Measurements from ENCODE around the gene IL1RAPL1.
"Not testable (repeated sequence)": the region's sequence is repeated elsewhere in the genome, so short reads cannot be mapped to it uniquely, and the experiment has no call there.

The IL1RAPL1 gene

DNA sequence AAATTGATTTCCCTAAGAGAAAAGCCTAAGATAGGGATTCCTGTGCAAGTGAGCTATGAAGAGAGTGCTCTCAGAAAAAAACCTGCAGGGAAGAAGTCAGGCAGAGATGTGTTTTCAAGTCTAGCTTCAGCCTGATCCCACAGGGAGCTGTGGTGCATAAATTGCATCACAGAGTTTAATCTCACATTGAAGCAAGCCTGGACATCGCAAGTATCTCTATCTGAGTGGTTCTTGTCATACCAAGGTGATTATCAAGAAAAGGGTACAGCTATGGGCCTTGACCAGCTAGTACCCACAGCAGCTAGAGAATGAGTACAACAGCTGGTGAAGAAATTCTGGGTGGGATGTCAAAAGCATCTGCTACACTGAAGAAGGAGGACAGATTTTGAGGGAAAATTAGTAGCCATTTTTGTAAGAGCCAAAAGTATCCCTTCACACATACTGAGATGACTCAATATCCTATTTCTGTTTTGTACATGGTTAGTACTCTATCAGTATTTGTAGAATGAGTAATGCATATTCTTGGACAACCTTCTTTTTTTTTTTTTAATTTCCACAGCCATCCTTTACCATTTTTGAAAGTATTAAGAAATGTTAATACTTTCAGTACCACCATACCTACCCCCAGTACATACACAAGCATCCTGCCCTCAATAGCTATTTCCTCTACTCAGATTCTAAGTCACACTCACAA lies 708.9 kb downstream of the IL1RAPL1 start:
- DNase-seq: no peak

DNA sequence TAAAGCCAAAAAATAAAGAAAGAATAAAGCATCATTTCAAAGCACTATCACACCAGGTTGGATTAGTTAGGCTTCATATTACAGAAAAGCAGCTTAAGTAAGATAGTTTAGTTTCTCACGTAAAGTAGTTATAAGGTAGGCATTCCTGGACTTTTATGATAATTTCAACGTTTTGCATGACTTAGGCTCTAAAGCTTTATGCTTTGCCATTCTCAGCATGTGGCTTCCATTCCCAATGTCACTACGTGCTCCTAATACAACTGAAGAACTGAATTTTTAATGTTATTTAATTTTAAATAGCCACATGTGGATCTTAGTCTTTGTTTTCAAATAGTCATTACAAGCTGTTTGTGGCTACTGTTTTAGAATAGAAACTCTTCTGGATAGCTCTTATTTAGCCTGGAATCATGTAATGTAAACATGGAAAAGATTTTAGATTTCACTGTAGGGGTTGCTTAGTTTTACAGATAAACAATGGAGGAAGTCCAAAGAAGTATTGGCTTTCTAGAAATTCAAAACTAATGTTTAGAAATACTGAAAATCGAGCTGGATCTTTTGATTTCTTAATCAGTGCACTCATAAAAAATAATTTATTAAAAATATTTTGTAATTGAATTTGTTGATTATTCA lies 710.0 kb downstream of the IL1RAPL1 start:
- no peak for DNase-seq

DNA sequence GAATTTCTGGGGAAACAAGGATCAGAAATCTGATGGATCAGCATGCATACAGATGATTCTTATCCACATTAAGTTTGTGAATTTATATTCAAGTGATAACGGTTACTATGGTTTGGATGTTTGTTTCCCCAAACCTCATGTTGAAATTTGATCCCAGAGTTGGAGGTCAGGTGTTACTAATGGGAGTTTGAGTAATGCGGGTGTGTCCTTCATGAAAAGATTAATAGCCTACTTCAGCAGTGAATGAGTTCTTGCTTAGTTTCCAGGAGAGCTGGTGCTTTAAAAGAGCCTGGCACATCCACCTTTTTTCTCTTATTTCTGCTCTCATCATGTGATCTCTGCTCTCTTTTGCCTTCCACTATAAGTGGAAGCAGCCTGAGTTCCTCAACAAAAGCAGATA lies 712.4 kb downstream of the IL1RAPL1 start:
- DNase-seq: no peak

DNA sequence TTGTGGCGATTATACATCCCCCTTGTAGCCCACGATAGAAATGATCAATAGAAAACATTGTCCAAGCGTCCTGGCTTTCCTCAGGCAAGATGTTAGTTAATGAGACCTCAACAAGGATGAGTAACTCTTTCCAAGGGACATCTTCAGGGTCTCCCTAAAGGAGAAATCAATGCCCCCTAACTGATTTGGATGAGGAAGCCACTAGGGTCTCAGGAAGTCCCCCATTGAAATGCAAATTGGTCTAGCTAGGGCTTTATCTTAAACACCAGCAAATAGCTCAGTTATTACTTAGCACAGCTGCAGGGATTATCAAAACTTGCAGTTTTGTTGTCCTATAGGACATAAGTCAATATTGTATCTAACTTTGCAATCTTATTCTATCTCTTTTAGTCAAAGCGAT lies 721.5 kb downstream of the IL1RAPL1 start:
- no peak for DNase-seq

DNA sequence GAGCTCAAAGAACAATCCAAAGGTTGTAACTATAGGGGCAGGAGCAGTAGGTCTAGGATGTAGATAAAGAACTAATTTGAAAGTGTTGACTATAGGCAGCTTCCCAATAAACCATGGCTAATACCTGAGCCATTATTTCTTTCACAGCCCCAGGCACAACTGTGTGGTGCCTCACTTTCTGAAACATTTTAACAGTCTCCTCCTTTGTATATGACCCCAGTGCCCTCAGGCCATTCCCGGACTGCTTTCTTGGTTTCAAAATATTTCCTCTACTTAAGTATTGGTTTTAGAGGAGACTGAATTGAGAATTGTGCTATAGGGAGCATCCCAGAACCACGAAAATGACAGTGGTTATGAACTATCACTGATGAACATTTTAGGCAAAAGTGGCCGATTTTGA lies 728.7 kb downstream of the IL1RAPL1 start:
- DNase-seq: no peak

DNA sequence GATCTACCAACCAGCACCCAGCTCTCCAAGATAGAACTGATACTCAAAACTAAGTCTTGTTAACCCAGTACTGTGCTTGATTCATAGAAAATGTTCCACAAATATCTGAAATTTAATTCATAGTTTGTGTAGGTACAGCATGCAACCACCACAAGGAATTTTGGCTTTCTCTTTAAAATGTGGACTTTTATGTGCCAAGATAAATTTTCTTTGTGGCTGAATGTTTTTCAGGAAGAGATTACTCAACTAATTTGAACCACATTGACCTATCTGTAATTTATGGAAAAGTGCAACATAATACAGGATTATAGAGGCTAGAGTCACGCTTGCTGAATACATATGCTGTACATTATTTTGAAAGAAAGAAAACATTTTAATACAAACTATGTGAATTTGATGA lies 730.8 kb downstream of the IL1RAPL1 start:
- DNase-seq: no peak

DNA sequence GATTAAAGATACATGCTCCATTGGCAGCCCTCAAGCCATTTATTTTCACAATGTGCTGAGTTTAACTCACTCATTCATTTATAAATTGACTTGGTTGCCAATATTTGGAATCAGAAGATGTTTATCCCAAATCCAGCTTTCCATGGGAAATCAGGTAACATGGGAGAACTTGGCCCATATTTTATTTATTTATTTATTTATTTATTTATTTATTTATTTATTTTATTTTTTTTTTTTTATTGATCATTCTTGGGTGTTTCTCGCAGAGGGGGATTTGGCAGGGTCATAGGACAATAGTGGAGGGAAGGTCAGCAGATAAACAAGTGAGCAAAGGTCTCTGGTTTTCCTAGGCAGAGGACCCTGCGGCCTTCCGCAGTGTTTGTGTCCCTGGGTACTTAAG lies 745.2 kb downstream of the IL1RAPL1 start:
- DNase-seq: not testable (repeated sequence)

DNA sequence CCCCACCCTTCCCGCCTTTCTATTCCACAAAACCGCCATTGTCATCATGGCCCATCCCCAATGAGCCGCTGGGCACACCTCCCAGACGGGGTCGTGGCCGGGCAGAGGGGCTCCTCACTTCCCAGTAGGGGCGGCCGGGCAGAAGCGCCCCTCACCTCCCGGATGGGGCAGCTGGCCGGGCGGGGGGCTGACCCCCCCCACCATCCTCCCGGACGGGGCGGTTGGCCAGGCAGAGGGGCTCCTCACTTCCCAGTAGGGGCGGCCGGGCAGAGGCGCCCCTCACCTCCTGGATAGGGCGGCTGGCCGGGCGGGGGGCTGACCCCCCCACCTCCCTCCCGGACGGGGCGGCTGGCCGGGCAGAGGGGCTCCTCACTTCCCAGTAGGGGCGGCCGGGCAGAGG lies 745.8 kb downstream of the IL1RAPL1 start:
- not testable (repeated sequence) for DNase-seq

DNA sequence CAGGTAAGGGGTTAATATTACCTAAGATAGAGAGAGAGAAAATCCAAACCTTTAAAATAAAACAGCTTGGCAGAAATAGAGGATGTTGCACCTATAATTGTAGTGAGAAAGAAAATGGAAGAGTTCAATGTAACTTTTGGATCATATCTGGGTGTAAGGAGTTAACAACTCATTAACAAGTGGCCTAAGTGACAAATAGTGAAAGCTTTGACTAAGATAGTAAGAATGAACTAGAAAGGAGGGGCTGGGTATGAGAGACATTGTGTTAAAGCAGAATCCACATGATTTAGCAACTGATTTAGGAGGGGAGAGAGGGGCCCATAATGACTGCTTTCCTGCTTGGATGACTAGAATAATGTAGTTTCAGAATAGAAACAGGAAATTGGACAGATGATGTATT lies 761.0 kb downstream of the IL1RAPL1 start:
- DNase-seq: no peak

DNA sequence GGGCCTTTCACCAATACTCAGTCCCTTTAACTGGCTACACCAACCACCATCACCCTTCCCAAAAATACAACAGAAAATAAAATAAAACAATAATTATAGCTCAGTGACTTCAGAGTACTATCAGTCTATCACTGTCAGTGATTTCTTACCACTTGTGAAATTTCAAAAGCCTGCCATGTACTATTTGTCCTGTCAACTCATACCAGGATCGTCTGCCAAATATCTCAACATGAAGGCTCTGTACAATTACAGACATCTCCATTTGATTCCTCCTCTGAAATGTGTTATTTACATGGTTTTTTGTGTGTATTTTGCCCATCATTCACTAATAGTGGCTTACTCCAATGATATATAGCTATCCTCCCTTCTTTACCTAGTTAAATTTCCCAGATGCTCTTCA lies 772.0 kb downstream of the IL1RAPL1 start:
- no peak for DNase-seq

DNA sequence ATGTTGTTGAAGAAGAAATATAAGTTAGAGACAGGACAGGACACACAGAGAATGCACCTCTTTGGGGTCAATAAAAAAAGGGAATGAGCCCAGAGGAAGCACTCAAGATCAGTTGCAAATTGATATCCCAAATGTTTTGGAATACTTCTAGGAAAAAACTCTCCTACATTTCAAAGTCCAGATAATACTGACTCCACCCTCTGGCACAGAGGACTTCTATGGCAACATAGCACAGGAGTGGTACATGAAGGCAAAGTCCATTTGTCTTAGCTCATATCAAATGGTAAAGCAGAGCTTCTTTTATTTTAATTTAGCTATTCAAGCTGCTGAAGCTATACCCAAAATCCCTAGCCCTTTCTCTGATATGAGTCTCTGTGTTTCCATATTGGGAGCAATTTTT lies 787.5 kb downstream of the IL1RAPL1 start:
- not testable (repeated sequence) for DNase-seq

DNA sequence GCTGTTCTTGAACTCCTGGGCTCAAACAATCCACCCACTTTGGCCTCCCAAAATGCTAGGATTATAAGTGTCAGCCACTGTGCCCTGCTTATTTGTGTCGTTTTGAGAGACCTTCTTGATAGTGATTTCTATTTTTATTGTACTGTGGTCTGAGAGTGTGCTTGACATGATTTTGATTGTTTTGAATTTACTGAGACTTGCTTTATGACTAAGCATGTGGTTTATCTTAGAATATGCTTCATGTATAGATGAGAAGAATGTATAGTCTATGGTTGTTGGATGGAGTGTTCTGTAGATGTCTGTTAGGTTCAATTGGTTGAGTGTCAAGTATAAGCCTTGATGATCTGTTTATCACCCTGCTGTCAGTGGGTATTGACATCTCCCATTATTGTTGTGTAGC lies 789.3 kb downstream of the IL1RAPL1 start:
- no peak for DNase-seq

DNA sequence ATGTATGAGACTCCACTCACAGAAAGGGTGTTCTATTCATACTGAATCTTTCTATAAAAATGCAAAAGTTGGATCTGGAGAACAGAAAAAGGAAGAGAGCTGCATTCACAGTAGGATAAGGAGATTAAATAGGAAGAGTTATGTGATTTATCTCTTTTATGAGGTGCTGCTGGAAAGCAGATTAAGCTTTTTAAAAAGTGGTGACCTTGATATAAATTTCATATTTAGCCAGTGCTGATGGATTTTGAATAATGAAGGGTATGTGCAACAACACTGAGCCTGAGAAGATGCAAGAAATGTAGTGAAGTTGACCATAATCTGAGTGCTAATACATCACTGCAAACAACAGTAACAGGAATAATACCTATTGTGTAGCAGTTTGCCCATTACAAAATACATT lies 795.6 kb downstream of the IL1RAPL1 start:
- no peak for DNase-seq

DNA sequence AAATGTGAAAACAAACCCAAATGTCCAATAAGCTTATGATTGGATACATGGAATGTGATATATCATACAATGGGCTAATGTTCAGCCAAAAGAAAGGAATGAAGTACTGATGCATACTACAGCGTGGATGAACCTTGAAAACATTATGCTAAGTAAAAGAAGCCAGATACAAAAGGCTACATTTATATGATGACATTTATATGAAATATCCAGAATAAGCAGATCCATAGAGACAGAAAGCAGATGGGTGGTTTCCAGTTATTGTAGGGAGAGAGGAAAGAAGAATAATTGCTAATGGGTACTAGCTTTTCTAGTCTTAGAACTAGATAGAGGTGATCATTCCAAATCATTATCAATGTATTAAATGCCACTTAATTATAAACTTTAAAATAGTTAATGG lies 801.3 kb downstream of the IL1RAPL1 start:
- no peak for DNase-seq

DNA sequence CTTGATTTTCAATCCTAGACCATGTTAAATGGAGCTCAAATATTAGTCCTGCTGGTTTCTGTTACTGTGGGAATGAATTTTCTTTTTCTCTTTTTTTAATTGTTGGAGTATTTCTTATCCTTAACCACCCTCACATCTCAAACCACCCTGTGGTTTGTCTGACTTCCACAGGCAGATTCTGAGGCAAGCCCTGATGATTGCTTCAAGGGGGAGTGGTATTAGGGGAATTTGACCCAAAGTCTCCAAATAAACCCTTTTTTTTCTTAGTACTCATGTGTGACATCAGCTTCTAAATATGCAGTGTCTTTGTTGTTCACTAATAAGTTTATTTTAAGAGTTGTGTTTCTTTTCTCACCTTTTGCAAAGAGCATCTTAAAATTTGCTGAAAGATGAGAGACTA lies 810.3 kb downstream of the IL1RAPL1 start:
- DNase-seq: no peak

DNA sequence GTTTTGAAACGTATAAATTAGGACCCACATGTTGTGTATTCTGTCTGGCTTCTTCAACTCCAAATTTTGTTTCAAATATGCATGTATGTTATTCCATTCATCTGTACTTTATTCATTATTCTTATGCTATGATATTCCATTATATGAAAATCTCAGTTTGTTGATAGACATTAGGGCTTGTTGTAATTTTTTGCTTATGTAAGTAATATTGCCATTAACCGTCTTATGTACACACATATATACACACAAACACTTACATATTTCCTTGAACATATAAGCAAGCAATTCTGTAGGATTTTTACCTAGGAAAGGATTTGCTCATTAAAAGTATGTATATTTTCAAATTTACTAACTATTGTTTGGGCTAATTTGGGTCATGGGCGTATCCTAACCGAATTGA lies 820.1 kb downstream of the IL1RAPL1 start:
- no peak for DNase-seq

DNA sequence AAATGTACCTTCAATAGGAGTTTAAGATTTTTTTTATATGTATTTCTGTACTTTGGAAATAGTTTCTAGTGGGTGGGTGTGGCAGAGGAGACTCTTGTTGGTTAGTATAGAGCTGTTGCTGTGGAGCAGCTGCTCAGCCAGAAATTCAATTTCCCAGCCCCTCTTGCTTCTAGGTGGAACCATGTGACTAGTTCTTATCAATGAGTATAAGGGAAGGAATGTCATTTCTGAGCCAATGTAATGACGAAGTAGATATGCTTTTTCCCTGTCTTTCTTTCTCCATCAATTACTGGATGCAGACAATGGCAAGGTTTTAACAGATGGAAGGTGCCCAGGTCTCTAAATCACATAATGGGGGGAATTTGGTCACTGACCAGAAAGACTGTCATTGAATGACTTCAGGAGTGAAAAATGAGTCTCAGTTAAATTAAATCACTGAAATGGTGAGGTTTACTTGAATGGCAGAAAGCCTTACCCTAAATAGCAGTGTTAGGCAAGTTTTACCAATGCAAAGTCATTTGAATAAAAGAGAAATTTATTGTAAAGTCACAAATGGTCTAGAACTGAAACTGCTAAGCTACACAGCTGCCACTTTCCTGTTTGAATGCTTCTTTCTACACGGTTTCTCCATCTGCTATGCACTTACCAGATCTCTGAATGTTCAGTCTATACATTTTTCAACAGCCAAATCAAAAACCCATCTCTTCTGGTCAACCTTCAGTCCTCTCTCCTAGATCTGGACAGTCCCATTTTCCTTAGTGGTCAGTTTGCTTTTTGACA lies 832.7 kb downstream of the IL1RAPL1 start:
- DNase-seq: no peak

DNA sequence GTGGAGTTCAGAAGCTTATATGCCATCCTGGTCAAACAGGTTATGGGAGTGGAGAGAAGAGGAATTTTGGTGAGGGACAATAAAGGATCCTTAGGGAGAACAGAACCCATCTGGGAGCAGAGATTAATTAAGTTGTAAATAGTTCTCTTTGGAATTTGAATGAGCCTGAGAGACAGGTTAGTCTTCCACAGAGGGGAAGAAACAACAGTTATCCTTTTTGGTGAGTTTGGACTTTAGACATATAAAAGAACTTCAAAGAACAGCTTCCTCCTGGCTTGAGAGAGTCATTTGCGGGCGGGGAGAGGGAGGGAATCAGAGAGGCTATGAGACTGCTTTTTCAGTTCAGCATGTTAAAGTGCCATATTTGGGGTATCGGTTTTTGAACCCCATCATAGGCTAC lies 834.8 kb downstream of the IL1RAPL1 start:
- DNase-seq: no peak

DNA sequence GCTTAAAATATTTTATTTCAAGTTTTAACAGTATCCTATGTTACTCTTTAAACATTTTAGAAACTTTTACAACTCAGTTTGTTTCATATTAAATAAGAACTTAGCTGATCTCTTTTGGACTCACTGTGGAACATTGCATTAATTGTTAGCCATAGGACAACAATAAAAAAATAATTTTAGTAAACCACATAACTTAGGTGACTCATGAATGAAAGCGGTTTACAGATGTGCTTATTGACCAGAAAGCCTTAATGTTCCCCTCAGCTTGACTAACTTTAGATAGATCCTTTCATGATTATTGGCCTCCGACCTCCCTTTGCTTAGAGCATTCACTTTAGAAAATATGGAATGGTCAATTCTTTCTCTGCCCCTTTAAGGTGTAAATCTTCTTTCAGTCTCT lies 844.6 kb downstream of the IL1RAPL1 start:
- no peak for DNase-seq

DNA sequence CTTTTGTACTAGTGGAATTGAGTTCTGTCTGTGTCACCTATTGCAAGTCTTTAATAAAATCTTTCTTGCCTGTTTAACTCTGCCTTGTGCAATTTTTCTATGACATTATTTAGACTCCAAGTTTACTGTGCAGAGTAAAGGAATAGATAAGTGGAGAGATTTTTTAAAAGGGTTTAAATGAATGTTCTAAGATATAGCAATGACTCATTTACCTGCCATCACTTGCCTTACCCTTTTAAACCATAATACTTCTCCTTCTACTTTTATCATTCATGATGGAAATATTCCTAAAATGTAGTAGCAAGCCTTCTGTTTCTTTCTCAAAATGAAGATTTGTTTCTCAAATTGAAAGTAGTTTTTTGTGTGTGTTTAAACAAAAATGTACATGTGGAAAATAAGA lies 845.3 kb downstream of the IL1RAPL1 start:
- no peak for DNase-seq

DNA sequence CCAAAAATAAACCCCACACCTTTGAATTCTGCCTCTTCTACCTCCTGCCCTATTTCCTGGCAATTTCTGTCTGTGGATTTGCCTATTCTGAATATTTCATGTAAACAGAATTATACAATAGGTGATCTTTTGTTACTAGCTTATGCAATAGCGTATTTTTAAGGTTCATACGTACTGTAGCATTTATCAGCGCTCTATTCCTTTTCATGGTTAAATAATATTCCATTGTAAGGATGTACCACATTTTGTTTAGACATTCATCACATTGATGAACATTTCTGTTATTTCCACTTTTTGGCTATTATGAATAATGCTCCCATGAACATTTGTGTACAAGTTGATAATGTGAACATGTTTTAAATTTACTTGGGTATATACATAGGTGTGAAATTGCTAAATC lies 847.7 kb downstream of the IL1RAPL1 start:
- DNase-seq: no peak

DNA sequence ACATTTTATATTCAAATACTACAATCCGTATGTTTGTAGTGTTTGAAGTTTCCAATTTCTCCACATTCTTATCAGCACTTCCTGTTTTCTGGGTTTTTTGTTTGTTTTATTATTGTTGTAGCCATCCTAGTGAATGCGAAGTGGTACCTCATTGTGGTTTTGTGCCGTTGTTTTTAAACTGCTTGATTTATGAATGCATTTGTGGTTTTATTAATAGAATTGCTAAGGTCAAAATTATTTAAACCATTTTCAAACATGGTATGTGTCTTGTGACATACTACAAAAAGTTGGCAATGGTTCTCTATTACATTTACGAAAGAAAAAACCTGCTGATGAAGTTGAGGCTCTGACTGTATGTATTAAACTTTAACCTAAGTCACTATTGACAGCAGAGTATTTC lies 848.1 kb downstream of the IL1RAPL1 start:
- no peak for DNase-seq

DNA sequence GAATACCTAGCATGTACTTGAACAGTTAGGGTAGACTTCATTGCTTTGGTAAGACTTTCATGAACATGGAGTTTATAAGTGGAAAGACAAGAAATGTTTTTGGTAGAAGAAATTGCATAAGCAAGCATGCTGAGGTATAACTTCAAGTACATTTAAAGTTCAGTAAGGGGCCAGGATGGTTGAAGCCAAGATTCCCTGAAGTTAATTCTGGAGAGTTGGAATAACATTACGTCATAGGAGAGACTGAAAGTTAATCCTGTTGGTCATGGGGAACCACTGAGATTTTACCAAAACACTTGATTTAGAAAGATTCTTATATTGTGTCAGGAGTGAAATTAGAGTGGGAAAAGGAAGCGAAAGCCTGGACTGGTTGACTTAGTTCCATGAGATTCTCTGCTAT lies 860.6 kb downstream of the IL1RAPL1 start:
- no peak for DNase-seq

DNA sequence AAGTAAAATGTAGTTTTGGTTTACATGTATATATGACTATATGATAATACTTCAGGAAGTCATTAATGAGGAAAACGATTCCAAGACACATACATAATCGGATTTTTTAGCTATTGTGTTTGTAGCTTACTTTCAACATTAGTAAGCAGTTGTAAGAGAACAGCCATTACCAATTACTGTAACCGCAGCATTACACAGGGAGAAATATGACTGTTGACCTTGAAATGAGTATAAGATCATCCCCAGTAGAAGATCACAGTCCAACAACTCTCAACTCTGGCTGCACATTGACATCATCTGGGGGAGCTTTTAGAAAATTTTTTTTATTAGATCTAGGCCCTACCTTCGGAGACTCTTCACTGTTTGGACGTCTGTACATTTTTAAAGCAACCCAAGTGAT lies 866.1 kb downstream of the IL1RAPL1 start:
- no peak for DNase-seq
